Hypothalamus (tissue), 51 donors: Measurements from ENCODE around the gene CABP4.
A peak's percentile ranks its signal among the peaks of the same experiment; 100 is the strongest.
"Not testable (repeated sequence)": the region's sequence is repeated elsewhere in the genome, so short reads cannot be mapped to it uniquely, and the experiment has no call there.

ENCODE experiments used
- DNase-seq, 51 donors: peaks; one replicate each; lab custom pipeline; 2025; lab: John Stamatoyannopoulos, UW

The CABP4 gene

DNA sequence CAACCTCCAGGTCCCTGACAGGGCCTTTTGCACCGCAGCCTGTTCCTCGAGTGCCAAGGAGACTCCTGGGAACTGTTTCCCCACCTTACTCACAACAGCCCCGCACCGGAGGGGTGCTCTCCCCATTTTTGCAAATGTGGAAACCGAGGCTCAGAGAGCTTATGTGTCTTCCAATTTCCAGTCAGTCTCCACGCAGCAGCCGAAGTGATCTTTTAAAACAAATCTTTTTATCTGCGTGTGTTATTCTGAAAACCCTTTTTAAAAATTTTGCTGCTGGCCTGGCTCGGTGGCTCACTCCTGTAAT lies 14.3 kb downstream of the CABP4 start:
- no peak for DNase-seq

DNA sequence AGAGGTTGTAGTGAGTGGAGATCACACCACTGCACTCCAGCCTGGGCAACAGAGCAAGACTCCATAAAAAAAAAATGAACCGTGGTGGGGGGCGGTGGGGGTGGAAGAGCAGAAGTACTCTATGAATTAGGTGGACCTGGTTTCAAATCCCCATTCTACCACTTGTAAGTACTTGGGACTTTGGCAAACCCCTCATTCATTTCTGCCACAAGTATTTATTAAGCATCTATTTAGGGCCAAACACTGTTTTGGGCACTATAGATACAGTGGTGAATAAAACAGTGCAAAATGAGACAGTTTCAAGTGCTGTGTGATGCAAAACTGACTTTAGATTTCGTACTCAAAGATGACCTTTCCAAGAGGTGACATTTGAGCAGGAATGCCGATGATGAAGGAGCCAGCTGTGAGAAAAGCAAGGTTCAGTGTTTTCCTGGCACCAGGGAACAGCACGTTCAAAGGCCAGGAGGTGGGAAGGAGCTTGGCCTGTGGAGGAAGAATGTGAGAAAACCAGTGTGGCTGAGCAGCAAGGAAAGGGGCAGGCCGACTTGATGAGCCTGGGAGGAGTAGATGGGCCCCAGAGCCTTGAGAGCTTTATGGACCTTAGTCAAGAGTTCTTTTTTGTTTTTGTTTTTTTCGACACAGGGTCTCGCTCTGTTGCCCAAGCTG lies 15.3 kb downstream of the CABP4 start:
- no peak for DNase-seq

- DNase-seq = no peak
Measured at GRCh38 chr11:67472882-67473281, 17.7 kb downstream of the CABP4 start.

DNA sequence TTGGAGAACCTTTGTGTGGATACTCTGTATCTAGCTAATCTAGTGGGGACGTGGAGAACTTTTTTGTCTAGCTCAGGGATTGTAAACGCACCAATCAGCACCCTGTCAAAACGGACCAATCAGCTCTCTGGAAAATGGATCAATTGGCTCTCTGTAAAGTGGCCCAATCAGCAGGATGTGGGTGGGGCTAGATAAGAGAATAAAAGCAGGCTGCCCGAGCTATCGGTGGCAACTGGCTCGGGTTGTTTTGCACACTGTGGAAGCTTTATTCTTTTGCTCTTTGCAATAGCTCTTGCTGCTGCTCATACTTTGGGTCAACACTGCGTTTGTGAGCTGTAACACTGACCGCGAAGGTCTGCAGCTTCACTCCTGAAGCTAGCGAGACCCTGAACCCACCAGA lies 21.5 kb downstream of the CABP4 start:
- DNase-seq = not testable (repeated sequence)

GRCh38 chr11:67477344-67478050 lies 22.3 kb downstream of the CABP4 start:
- not testable (repeated sequence) for DNase-seq

DNA sequence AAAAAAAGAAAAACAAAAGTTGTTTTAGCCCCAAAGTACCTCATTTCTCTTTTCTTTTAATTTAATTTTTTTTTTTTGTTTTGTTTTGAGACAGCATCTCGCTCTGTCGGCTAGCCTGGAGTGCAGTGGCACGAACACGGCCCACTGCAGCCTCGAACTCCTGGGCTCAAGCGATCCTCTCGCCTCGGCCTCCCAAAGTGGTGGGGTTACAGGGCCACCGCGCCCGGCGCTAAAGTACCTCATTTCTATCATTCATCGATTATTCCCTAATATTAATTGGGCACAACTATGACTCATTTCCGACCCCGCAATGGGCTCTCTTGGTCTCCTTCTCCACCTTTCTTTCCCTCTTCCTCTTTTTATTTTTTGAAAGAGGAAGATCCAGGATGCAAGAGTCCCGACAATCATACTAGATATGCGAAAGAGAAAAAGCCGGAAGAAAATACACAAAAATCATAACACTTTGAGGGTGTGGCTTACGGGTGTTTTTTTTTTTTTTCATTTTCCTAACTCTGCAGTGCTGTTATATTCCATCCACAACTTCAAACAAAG lies 27.2 kb downstream of the CABP4 start:
- DNase-seq = peak in 1 of 51 donors; percentile 44

- DNase-seq = peak; percentile 81 to 100 (median 95)
Measured at GRCh38 chr11:67482827-67483798, 28.0 kb downstream of the CABP4 start, which contains the start of gene AIP. Gene AIP, plus strand, starts transcription at chr11:67483026. Its CDS starts 133 bp downstream, at chr11:67483159.

DNA sequence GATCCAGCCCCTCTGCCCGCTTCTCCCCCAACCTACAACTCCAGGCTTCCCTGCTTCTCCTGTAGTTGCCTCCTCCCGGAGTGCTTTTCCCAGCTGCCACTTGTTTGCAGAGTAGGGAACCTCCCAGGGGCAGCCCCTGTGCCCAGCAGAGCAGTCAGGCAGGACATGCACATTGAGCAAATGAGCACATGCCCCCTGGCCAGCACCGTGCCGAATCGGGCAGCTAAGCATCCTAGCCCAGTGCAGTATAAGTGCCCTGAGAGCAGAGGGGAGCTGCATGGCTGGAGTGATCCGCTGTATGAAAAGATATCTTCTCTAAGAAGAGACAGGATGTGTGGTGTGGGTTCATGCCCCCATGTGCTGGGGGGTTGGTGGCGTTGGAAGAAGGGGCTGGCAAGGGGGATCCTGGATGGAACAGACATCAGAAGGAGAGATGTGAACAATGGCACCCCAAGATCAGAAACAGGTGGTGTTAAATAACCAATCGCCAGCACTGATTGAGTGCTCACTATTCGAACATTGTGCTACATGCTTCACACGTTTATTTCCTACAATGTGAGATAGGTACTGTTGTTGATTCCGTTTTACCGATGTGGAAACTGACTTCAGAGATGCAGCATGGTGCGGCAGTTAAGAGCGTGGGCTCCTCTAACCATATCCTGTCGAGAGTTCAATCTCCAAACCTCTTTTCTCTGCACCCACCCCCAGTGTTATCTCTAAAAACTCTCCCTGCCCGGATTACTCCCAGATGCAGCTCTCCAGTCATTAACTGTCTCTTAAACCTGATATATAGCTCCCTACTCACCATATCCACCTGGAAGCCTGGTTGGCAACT lies 28.9 kb downstream of the CABP4 start:
- DNase-seq = no peak

DNA sequence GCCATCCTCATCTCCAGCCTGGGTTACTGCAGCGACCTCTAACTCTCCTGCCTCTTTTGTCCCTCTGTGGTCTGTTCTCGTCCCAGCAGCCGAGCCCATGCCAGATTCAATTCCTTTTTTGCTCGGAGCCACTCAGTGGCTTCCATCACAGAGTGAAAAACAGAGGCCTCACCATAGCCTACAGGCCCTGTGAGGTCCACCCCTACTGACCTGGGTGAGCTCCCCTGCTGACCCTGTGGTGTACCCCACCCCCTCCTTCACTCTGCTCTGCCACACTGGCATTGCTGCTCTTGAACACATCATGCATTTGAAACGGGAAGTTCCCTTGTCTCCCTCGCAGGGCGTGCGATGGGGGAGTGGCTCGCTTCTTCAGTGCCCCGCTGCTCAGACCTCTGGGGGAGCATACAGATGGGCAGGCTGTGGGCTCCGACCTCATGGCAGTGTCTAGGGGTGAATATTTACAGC lies 29.7 kb downstream of the CABP4 start:
- peak in 6 of 51 donors; percentile 15 to 36 (median 22) for DNase-seq

GRCh38 chr11:67485873-67486361 lies 30.8 kb downstream of the CABP4 start:
- DNase-seq = not testable (repeated sequence)

DNA sequence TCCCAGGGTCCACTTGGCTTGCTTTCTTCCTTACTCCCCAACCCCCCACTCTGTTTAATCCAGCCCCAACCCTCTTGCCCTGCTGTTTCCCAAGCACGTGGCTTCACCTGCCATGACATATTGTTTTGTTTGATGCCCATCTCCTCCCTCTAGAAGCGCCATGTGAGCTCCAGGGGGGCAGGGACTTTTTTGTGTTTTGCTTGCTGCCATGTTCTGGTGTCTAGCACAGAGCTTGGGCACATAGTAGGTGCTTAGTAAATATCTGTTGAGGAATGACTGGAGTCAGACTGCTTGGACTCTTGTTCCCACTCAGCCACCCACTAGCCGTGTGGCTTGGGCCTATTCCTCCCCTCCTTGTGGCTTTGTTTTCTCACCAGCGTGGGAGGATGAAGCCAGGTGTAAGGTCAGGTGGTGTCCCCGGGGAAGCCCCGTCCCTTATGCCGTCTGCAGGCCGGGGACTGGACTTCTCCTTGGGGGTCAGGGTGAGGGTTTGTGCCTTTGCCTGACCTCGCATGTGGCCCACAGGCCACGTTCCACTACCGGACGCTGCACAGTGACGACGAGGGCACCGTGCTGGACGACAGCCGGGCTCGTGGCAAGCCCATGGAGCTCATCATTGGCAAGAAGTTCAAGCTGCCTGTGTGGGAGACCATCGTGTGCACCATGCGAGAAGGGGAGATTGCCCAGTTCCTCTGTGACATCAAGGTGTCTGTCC lies 31.5 kb downstream of the CABP4 start:
- no peak for DNase-seq

DNA sequence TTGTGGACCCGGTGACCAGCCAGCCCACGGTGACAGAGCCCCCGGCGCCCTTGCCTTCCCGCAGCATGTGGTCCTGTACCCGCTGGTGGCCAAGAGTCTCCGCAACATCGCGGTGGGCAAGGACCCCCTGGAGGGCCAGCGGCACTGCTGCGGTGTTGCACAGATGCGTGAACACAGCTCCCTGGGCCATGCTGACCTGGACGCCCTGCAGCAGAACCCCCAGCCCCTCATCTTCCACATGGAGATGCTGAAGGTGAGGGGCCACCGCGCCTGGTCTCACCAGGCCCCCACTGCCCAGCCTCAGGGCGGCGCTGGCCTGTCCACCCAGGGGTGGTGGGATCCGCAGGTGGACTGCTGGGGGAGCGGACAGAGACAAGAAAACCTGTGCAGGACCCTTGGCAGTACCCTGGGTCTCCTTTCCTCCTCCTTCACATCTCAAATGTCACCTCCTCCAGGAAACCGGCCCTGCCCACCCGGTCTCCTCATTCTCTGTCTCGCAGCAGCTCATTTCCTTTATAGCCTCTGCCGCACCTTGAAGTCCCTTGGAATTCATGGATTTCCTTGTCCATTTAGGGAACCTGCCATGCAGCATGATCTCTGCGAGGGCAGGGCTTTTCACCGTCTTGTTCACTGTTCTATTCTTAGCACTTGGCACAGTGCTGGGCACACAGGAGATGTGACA lies 34.2 kb downstream of the CABP4 start:
- no peak for DNase-seq

DNA sequence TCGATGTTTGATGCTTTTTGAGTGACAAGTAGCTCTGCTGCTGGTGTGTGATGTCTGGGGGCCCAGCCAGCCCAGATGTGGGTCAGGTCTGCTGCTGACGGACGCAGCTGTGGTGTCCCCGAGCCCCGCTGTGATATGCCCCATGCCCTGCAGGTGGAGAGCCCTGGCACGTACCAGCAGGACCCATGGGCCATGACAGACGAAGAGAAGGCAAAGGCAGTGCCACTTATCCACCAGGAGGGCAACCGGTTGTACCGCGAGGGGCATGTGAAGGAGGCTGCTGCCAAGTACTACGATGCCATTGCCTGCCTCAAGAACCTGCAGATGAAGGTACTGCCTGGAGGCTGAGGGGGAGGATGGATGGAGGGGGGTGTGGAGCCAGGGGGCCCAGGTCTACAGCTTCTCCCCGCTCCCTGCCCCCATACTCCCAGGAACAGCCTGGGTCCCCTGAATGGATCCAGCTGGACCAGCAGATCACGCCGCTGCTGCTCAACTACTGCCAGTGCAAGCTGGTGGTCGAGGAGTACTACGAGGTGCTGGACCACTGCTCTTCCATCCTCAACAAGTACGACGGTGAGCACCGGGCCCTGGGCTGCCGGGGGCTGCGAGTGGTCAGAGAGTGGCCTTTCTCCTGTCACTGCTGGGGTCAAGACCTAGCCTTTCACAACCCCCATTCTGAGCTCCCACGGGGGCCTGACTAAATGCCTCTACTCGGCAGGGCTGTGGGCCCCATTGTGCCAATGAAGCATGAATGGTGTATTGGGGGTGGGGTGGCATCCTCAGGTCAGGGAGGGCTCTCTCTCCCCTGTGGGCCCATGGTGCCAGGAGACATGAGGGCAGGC lies 35.0 kb downstream of the CABP4 start:
- no peak for DNase-seq

DNA sequence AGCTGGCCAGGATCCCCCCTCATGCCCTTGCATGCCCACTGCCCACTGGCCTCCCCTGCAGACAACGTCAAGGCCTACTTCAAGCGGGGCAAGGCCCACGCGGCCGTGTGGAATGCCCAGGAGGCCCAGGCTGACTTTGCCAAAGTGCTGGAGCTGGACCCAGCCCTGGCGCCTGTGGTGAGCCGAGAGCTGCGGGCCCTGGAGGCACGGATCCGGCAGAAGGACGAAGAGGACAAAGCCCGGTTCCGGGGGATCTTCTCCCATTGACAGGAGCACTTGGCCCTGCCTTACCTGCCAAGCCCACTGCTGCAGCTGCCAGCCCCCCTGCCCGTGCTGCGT lies 35.5 kb downstream of the CABP4 start:
- DNase-seq = no peak

DNA sequence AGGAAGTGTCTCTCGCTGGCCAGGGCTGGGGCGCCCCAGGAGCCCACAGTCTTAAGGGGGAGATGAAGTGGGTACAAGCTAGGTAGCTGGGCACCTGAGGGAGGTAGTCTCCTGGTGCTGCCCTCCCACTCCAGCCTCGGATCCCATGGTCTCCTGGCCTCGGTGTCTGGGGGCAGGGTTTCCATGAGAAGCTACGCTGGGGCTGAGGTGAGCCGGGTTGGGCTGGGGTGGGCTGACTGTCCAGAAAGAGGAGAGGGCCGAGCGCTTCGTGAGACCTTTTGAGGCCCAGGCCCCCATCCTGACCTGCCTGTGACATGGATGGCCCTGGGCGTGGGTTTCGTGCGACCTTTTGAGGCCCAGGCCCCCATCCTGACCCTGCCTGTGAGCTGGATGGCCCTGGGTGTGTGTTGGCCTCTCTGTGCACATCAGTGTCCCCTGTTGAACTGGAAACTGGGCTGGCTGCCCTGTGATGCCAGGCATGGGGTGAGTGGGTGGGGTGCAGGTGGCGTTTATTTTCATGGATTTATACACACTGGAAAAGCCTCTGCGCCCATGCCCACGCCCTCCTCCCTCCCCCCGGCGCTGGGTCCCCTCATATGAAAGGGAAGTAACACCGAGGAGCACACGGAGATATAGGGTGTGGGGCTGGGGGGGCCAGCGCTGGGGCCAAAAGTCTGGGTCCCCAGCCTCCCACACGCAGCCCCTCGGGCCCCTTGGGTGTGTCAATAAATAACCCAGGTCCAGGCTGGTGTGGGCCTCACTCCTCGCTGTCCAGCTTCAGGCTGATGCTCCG lies 36.3 kb downstream of the CABP4 start:
- no peak for DNase-seq

DNA sequence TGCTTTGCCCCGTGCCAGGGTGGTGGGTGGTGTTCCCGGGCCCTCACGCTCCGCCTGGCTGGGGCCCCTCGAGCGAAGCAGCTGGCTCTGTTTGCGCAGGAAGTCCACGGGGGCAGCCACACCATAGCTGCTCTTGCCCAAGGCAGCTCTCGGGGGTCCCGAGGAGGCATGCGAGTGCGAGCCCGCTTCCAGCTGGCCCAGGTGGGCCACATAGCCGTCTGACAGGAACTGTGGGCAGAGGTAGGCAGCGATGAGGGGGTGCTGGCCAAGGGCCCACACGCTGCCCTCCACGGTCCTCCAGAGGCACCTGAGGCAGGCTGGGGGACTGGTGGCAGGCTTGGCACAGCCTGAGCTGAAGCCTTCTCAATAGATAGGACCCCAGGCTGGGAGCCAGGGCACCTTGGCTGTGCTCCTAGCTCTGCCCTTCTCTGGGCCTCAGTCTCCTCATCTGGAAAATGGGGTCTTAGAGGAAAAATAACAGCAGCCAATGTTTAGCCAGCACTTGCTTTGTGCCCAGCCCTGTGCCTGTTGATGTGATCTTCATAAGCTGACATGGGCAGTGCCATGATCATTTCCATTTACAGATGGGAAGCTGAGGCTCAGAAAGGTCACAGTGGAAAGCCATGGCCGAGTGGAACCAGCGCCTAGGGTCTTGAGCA lies 37.0 kb downstream of the CABP4 start:
- no peak for DNase-seq
